Ureter (tissue), 1 donor: ENCODE results near the gene LRRC4C. TPM values are rescaled to one million over a fixed set of nuclear protein-coding genes. Genes with fewer than 3 reads are reported as not detected.

Experiments
- DNase-seq: peaks from one replicate; pipeline ENCODE4 v3.0.0-alpha.2; 2020; ENCODE audit warnings: low spot score
- total RNA-seq: library from RNA; stranded (reverse); gene quantifications from one replicate; pipeline ENCODE4 v1.2.4, GENCODE V29; 2023
- donor health status: DM: yes; HTN: yes; CAD: no.

Gene LRRC4C
- total RNA-seq, 1 donor from 2014 or later, result 3.6 TPM

DNA sequence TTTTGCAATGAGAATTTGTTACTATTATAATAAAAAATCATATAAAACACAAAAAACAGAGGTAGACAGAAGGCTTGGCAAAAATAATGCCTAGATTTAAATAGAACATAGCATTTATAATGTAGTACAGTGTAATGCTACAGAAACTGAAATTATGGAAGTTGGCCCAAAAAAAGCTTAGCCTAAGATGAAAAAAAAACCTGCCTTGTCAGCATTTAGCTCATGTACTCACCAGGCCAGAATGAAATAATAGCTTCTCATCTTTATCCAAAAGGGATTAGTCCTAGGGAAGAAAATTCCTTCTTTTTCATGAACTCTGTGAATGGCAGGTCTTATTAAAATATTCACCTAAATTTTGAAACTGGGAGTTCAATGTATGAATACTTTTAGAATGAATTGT is 951.1 kb downstream of the LRRC4C start:
- DNase-seq, result no peak

DNA sequence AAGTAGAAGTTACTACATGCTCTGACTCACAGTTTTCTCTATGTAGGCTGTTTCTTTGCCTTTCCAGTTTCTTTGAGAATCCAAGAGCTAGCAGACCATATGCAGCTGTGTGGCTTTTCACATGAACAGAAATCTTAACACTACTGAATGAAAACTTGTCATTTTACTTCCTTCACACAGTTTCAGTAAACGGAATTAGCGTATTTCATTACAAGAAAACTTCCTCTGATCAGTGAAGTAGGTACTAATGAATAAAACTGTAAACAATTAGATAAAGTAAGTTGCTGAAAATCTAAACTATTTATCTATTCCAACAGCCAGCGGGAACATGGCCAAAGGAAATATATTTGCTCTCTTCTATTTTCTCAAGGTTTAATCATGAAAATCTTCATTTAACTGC is 953.2 kb downstream of the LRRC4C start:
- DNase-seq, result no peak

DNA sequence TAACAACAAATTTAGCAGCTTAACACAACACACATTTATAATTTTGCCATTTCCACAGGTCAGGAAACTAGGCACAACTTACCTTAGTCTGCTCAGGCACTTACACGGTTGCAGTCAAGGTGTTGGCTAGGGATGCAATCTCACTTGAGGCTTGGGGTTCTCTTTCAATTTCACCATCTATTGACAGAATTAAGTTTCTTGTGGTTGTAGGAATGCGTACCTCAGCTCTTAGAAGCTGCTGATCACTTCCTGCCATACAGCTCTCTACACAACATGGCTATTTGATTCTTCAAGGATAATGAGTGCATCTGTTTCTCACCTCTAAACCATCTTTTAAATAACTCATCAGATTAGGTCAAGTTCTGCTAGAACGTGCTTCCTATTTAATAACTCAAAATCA is 968.1 kb downstream of the LRRC4C start:
- DNase-seq, result no peak

DNA sequence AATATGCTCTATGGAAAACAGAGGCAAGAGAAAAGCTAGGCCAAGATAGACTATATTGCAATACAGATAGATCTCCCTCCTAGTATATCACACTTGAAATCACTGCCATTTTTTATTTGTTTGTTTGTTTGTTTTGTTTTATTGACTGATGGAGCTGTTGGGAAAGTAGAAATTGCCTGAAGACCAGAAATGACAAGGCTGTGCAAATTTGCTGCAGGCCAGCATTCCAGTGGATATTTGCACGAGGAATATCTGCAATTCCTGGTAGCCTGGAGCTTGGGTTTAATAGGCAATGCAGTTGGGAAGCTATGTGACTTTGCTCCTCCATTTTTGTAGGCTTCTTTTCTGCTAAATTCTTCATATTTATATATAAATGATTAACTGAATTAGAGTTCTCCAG is 991.7 kb downstream of the LRRC4C start:
- DNase-seq, result no peak

DNA sequence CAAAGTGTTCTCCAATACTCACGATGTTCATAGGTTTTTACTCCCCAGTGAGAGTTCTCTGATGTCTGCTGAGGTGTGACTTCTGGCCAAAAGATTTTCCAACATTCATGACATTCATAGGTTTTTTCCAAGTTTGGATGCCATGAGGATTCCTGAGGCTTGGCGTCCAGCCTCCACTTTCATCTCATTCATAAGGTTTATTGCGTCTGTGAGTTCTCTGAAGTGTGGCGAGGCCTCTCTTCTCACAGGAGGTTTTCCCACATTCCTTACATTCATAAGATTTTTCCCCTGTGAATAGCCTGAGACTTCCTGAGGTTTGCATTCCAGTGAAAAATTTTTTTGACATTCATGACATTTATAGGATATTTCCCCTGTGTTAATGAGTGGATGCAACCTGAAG is 1014.1 kb downstream of the LRRC4C start:
- no peak for DNase-seq

DNA sequence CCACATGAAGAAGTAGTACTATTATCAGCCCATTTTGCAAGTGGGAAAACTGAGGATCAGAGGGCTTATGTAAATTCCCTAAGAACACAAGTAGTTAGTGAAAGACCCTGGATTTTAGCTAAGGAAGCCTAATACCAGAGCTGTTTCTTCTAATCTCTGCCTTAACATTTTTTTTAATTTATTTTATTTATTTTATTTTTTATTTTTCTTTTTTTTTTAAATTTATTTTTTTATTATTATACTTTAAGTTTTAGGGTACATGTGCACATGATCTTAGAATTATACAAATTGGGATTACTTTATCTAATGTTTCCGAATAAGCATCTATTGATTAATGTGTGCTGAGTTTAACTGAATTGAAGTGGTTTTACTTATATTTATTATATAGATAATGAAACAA is 1015.3 kb downstream of the LRRC4C start:
- DNase-seq, result no peak

DNA sequence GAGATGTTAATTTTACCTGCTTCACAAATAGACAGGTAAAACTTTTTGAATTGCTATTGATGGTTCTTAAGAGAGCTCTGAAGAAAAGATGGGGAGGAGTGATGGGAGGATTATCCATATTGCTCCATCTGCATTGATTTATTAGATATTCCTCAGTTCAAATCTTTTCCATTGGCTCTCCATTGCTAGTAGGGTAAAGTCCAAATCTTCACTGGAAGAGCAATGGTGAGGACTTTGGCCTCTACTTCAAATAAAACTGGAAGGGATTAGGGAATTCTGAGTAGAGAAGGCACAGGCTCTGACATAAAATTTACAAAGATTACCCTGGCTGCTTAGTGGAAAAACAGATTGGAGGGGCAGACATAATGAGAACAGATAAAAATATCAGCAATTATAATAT is 1024.1 kb downstream of the LRRC4C start:
- DNase-seq, result no peak

DNA sequence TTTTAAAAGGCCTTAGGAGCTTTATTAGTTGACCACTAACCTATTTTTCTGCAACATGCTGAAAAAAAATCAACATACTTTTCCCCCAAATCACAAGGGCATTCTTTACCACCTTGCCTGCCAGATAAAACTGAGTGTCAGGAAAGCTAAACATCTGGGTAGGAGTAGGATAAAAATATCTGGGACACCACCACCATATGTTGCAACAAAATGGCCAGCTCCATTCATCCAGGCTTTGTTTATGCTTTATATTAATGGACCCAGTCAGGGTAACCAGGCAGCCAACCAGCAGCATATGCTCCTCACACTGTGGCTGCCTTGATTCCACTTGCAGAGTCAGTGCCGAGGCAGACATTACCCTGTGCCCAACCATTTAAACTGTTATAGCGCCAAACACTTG is 1024.5 kb downstream of the LRRC4C start:
- DNase-seq, result no peak

DNA sequence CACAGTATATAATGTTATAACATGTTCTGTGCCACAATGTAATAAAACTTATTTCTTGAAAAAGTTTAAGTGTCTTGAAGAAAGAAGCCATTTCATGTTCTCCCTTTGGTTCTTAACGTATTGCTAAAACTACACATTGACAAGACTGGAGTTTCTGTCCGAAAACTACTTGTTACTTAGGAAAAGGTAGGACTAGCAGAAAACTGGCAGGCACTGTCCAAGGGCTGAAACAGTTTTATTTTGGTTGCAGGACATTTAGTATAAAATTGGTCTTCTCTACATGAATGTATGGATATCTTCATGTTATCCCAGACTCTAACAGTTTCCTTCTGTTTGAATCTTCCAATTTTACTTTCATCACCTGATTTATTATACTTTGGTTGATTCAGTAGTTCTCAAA is 1027.1 kb downstream of the LRRC4C start:
- no peak for DNase-seq

DNA sequence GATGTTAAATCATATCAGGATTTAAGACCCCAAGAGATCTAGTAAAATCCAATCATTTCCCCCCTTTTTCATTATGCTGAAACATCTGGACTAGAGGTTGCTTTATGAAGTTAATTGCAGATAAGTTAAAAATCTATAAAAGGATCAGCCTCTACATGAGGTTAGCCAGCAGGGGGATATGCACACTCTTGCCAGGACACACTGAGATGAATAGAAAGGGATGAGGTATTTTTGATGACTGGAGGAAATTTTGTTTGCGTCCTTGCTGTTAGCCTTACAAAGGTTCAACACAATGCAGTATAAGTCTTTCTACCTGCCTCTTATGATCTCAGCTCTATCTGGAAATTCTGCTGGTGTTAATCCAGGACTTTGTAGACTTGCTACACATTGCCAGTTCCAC is 1034.3 kb downstream of the LRRC4C start:
- no peak for DNase-seq

DNA sequence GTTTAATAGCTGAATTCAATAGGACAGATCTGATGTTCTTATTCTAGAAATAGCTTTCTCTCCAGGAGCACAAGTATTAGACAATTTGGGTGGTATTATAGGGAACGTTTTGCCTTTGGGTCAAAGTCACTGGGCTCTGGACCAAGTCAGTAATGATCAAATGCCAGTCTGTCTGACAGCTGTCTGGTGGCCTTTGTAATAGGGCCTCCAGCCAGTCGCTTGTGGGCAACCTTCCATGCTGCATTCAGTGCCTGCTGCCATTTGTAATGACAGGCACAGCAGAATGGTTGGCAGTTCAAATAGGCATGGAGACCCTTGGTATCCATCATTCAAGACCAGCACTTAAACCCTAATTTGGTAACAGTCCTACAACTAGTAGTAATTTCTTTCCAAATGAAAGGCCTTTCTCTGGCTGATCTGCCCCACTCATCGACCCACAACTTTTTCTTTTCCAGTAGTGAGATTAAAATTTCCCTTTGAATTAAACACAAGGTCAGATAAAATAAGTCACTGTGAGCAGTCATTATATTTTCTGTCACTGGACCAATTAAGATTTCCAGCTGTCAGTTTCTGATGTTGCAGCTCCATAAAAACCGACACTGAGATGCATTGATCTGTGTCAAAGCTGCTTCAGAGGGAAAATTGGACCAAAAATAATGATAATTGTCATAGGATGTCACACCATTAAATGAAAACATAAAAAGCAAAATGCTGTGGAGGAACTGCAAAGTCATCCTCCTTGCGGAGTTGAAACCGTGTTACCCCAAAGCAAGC is 1038.1 kb downstream of the LRRC4C start:
- no peak for DNase-seq

DNA sequence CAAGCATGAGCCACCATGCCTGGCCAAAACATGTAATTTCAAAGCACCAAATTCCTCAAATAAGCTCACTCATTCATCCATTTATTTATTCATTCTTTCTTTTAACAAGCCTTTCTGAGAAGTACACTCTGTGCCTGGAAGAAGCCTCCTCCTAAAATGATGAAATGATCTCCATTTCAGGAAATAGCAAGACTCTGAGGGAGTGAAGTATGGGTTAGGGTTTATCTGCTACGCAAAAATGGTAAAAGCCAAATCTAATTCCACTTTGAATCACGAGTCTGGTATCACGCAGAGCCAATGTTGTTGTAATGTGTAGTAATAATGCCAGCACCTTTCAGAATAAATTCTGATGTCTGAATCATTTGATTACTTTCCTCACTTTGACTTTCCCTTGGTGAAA is 1041.8 kb downstream of the LRRC4C start:
- no peak for DNase-seq

DNA sequence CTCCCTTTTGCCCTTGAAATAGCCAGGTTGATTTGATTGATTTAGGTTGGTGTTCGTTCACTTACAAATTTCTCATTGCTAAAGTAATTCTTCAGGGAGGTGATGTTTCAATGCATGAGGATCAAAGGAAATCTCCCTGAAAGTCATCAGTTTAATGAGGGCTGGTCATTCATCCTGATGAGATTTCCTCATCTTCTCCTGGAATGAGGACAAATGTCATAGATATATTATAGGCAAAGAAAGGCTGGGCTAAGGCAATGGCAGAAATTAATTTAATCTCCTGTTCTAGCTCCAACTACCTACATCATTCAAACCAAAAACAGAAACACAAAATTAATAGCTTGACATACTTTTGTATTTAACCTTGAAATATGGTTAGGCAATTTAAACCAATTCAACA is 1052.1 kb downstream of the LRRC4C start:
- no peak for DNase-seq

DNA sequence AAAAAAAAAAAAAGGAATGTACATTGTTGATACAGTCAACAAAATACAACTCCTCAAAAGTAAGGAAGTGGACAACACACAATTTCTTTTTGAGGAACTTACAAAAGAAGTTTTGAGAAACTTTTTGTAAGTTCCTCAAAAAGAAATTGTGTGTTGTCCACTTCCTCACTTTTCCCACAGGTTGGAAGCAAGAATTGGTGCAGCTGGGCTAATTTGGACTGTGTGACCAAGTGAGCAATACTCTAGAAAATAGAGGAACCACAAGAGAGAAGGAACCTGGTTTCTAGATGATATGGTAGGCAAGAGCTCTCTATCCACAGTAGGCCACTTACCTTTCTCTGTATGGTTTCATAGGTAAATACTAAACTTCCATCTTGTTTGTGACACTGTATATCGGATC is 1053.8 kb downstream of the LRRC4C start:
- DNase-seq, result no peak

DNA sequence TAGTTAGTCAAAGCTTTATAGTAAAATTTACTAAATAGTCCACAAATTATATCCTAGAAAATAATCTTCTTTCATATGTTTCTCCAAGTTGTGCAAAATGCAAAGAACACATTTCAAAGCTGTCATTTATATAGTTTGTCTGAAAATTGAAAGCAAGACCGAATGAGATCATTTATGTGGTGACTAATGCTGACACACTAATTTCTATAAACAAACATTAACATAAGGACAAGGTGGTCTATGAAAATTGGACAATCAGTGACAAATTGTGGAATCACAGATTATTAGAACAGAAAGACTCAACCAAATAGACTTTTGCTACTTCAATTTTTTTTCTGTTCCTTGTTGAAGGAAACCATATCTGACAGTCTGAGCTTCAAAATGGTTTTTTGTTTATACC is 1056.1 kb downstream of the LRRC4C start:
- DNase-seq, result no peak

DNA sequence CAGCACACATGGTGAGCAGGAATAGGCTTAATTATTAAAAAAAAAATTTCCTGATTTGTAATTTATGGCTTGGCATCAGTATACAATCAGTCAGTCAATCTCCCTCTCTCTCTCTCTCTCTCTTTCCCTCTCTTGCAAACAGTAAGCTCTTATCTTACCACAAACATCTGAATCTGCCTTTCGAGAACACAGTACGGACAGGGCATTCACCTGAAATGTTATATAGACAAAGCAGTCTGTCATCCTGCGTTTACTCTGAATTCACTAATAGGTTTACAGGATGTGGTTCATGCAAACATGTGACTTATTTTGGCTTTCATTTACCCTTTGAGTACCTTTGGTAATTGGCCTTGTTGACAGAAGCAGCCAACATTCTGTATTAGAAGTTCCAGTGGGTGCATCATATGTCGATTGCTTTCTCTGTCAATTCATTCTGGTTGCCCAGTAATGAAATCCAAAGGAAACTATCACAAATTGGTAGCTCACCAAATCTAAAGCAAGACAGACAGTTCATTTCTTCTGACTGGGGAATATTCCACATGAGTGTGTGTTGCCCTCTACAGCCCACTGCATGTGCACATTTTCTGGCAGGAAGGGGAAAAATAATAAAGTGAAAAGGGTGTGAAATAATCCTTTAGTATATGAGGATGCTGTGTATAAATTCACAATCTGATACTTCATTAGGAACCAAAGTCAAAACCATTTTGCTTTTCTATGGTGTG is 1058.2 kb downstream of the LRRC4C start:
- DNase-seq, result no peak

DNA sequence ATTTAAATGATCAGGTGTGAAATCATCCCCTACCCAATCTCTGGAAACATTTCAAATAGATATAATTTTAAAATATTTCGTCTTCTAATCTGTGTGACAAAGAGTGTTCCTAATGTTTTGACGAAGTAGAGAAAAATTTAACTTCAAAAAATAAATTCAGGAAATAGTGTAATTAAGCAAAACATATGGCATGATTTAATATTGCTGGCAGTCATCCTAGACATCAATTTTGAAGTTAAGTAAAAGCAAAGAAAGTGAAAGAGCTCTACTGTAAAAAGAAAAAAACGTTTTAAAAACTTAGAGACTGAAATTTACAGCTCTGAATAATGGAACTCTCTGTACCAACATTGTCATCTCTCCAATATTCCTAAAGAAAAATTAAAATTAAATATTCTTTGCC is 1062.3 kb downstream of the LRRC4C start:
- DNase-seq, result no peak

DNA sequence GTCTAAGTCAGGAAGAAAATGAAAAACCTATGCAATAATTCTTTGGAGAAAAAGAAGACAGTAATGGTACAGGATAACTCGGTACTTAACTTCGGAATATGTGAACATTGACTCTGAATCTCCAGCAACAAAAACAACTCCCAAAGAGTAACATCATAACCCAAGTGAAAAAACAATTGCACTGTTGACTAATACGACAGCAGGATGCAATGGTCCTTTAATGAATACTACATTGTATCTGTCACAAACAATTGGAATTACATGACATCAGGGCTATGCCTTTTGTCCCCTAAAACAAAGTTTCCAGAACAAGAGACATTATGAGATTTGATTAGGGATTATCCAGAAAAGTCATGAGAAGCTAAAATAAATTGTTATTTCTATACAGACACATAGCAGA is 1065.9 kb downstream of the LRRC4C start:
- DNase-seq, result no peak

DNA sequence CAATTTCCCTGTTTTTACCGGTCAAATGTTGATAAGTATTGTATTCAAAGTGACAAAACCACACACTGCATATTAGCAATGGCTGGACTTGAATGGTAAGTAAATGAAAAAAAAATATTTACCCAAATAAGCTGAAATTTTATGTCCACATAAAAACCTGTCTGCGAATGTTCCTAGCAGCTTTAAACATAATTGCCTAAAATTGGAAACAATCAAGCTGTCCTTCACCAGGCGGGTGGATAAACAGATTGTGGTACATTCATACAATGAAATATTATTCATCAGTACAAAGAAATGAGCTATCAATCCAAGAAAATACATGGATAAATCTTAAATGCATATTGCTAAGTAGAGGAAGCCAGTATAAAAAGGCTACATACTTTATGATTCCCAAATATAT is 1067.8 kb downstream of the LRRC4C start:
- DNase-seq, result no peak

DNA sequence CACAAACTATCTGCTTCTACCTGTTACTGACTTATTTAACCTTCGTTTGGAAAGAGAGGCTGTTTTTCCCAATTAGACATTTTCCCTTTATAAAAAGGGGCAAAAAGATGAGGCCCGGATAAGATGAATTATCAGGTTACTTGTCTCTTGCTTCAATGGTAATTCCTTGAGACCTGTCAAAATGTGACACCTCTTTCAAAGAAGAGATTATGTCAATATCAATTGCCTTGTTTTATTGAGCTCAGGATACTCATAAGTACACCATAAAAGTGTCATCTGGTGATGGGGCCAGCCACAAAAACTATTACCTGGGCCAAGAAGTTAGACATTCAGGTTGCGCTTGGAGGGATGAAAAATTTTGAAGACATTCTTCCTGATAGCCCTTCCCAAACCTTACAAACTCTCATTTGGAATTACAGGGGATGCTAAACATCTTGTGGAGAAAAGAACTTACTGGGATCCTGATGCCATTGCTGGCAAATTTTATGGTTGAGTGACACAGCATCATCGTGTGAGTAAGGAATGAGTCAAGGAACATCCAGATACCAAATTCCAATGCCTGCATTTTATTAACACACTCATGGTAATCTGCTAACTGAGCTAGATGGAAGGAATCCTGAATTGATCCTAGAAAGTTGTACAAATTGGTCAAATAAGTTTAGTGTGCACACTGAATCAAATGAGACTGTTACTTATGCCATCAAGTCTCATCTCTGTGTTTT is 1071.2 kb downstream of the LRRC4C start:
- no peak for DNase-seq

DNA sequence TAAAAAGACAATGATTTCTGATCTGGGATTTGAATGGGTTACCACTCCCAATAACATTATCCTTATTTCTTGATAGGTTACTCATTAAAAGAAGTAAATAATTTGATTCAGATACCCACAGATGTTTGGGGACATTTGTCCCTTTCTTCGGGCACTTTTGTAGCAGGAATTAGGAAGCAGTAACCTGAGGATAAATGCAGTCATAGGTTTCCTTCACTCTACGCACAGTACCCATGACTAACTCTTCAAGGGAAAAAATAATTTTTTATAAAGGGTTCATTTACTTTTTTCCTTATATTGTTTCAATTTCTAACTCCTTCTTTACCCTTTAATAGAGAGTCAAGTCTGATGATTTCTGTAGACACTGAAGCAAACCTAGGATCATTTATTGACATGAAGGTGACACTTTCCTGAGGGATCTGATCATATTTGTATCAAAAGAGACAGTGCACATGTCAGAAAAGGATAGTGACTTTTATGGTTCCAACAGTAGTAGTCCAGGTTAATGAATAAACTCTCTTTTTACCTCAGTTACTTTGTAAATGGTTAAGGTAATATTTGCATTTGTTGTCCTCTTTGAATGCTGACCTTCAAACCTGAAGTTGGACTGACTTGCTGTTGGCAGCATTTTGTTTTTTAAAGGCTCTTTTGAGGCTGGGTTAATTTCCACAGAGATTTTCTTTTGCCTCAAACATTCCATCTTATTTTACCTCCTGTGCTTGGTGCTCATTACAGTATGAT is 1072.0 kb downstream of the LRRC4C start:
- no peak for DNase-seq

DNA sequence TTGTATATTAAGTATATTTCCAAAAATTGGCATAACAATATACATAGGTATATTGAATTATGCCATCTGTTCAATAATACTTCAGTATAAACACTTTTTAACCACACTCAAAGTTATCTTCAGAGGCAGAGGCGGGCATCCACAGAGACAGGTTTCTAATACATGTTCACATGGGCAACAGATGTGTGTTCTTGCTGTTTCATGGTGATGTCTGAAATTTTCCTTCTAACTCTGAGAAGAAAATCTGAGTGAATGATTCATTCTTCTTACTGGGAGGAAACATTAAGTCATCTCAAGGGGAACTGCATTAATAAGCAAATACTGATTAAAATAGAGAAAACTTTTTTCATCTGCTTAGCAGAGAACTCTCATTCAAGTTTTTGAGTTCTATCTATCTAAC is 1074.5 kb downstream of the LRRC4C start:
- no peak for DNase-seq
